Ishikawa (cell line): ENCODE results near the gene MVK.
A peak's percentile ranks its signal among the peaks of the same experiment; 100 is the strongest.

Source experiments
- CEBPB ChIP-seq: IDR thresholded peaks from 2 replicates; pipeline ENCODE4 v1.6.1; 2012
- CREB1 ChIP-seq: IDR thresholded peaks from 2 replicates; pipeline ENCODE4 v1.6.1; 2012; ENCODE audit warnings: low read depth
- EGR1 ChIP-seq: IDR thresholded peaks from 2 replicates; pipeline ENCODE4 v1.6.1; 2012
- EP300 ChIP-seq: IDR thresholded peaks from 2 replicates; pipeline ENCODE4 v1.6.1; 2012; ENCODE audit warnings: borderline replicate concordance
- FOXM1 ChIP-seq: IDR thresholded peaks from 2 replicates; pipeline ENCODE4 v1.6.1; 2012; ENCODE audit warnings: low read depth, borderline replicate concordance
- MAX ChIP-seq: IDR thresholded peaks from 2 replicates; pipeline ENCODE4 v1.6.1; 2012
- NFIC ChIP-seq: IDR thresholded peaks from 2 replicates; pipeline ENCODE4 v1.6.1; 2012
- RAD21 ChIP-seq: IDR thresholded peaks from 2 replicates; pipeline ENCODE4 v1.6.1; 2012; ENCODE audit warnings: low read depth
- REST ChIP-seq: IDR thresholded peaks from 2 replicates; pipeline ENCODE4 v1.6.1; 2012; ENCODE audit warnings: low read depth, mild to moderate bottlenecking
- TAF1 ChIP-seq: IDR thresholded peaks from 2 replicates; pipeline ENCODE4 v1.6.1; 2012; ENCODE audit warnings: low read depth, mild to moderate bottlenecking
- TCF12 ChIP-seq: IDR thresholded peaks from 2 replicates; pipeline ENCODE4 v1.6.1; 2012; ENCODE audit warnings: low read depth
- TEAD4 ChIP-seq: IDR thresholded peaks from 2 replicates; pipeline ENCODE4 v1.6.1; 2012
- USF1 ChIP-seq: IDR thresholded peaks from 2 replicates; pipeline ENCODE4 v1.6.1; 2012
- YY1 ChIP-seq: IDR thresholded peaks from 2 replicates; pipeline ENCODE4 v1.6.1; 2012; ENCODE audit warnings: low read depth
- ZBTB7A ChIP-seq: IDR thresholded peaks from 2 replicates; pipeline ENCODE4 v1.6.1; 2012; ENCODE audit warnings: low read depth

Gene MVK

GRCh38 chr12:109608793-109609192 is 35.2 kb downstream of the MVK start:
- TF ChIP-seq CREB1: no peak
- no peak for TF ChIP-seq REST
- TF ChIP-seq TAF1: no peak
- TF ChIP-seq TCF12: no peak
- no peak for TF ChIP-seq USF1
- no peak for TF ChIP-seq EGR1
- no peak for TF ChIP-seq MAX
- no peak for TF ChIP-seq TEAD4
- TF ChIP-seq NFIC: no peak
- TF ChIP-seq FOXM1: no peak
- no peak for TF ChIP-seq ZBTB7A

GRCh38 chr12:109609342-109609741 is 35.7 kb downstream of the MVK start:
- no peak for TF ChIP-seq CEBPB
- no peak for TF ChIP-seq ZBTB7A
- peak; percentile 49; the same call in 1 of the 2 replicates for TF ChIP-seq NFIC
- TF ChIP-seq REST: no peak
- TF ChIP-seq FOXM1: no peak
- no peak for TF ChIP-seq EGR1
- TF ChIP-seq RAD21: no peak

GRCh38 chr12:109610523-109610922 is 36.9 kb downstream of the MVK start:
- TF ChIP-seq CREB1: no peak
- no peak for TF ChIP-seq EGR1
- no peak for TF ChIP-seq NFIC
- TF ChIP-seq EP300: no peak
- TF ChIP-seq TCF12: no peak

GRCh38 chr12:109611223-109611622 is 37.6 kb downstream of the MVK start:
- no peak for TF ChIP-seq FOXM1
- no peak for TF ChIP-seq TCF12
- no peak for TF ChIP-seq TEAD4
- TF ChIP-seq MAX: no peak
- TF ChIP-seq ZBTB7A: no peak
- no peak for TF ChIP-seq YY1
- TF ChIP-seq REST: no peak
- no peak for TF ChIP-seq USF1
- no peak for TF ChIP-seq CEBPB
- TF ChIP-seq EGR1: no peak
- TF ChIP-seq RAD21: no peak

GRCh38 chr12:109612003-109612402 is 38.4 kb downstream of the MVK start:
- no peak for TF ChIP-seq RAD21
- TF ChIP-seq EGR1: no peak
- no peak for TF ChIP-seq EP300
- no peak for TF ChIP-seq CREB1
- TF ChIP-seq FOXM1: no peak
